Naive thymus-derived CD8-positive, alpha-beta T cell (primary cell): ENCODE results near the gene ADRA1B. TPM values are rescaled to one million over a fixed set of nuclear protein-coding genes. Genes with fewer than 3 reads are reported as not detected.

Experiments
- ATAC-seq, 2 donors: fragments of 150-1000 bp; cut with Tn5 transposase in 1 of 2; sonication (Bioruptor Pico), chemical (Tn5 transposase) in 1 of 2; 1 replicate in 1 of 2; 2 replicates in 1 of 2; pipeline ENCODE4 v1.10.0; 2021; ENCODE audit warnings: mild to moderate bottlenecking in 2 of 2, moderate library complexity in 2 of 2
- POLR2A ChIA-PET: fragments of 350-600 bp; sonication (Branson Sonifier 250); formaldehyde crosslinking; loops from one replicate; lab custom pipeline; 2021; ENCODE audit warnings: antibody characterized with exemption; lab: Charles Lee
- DNase-seq, 10 donors: peaks; one replicate each; pipeline versions ENCODE4 v3.0.0 to v3.0.0-alpha.2; 2020 to 2022
- H3K27ac Mint-ChIP-seq, 10 donors: one replicate each; pipeline ENCODE4 v1.8.0; 2020 to 2022; ENCODE audit warnings: mild to moderate bottlenecking in 10 of 10, mixed read lengths in 10 of 10, moderate library complexity in 4 of 10, inconsistent platforms in 1 of 10
- H3K27me3 Mint-ChIP-seq, 5 donors: one replicate each; pipeline ENCODE4 v1.8.0; 2021 to 2022; ENCODE audit warnings: mixed read lengths in 5 of 5
- H3K36me3 Mint-ChIP-seq, 3 donors: one replicate each; pipeline ENCODE4 v1.8.0; 2020 to 2022; ENCODE audit warnings: mixed read lengths in 3 of 3, mild to moderate bottlenecking in 2 of 3, inconsistent platforms in 1 of 3
- H3K4me1 Mint-ChIP-seq, 4 donors: one replicate each; pipeline ENCODE4 v1.8.0; 2021 to 2022; ENCODE audit warnings: mixed read lengths in 4 of 4
- H3K4me3 Mint-ChIP-seq, 10 donors: one replicate each; pipeline ENCODE4 v1.8.0; 2020 to 2022; ENCODE audit warnings: mild to moderate bottlenecking in 10 of 10, mixed read lengths in 10 of 10, moderate library complexity in 6 of 10, inconsistent platforms in 1 of 10
- H3K9me3 Mint-ChIP-seq, 9 donors: one replicate each; pipeline ENCODE4 v1.8.0; 2020 to 2022; ENCODE audit warnings: mixed read lengths in 9 of 9, mild to moderate bottlenecking in 3 of 9, inconsistent platforms in 1 of 9, moderate library complexity in 1 of 9
- polyA plus RNA-seq, 3 donors: library from polyadenylated mRNA; unstranded; fragments of 300-500 nt; fragmentation: Illumina TruSeq; gene quantifications; one replicate each; pipeline ENCODE4 v1.2.3, GENCODE V29; 2021
- total RNA-seq, 8 experiments: library from RNA in 2 of 8; stranded (reverse) in 2 of 8; gene quantifications; one replicate each; pipeline ENCODE4 v1.2.3 and lab custom pipeline; 2021 to 2026

The ADRA1B gene
- total RNA-seq (not detected), polyA plus RNA-seq (not detected), total RNA-seq (lab: John Stamatoyannopoulos, UW) (0 to 0.42 (median 0) reads per million in 6 experiments)

DNA sequence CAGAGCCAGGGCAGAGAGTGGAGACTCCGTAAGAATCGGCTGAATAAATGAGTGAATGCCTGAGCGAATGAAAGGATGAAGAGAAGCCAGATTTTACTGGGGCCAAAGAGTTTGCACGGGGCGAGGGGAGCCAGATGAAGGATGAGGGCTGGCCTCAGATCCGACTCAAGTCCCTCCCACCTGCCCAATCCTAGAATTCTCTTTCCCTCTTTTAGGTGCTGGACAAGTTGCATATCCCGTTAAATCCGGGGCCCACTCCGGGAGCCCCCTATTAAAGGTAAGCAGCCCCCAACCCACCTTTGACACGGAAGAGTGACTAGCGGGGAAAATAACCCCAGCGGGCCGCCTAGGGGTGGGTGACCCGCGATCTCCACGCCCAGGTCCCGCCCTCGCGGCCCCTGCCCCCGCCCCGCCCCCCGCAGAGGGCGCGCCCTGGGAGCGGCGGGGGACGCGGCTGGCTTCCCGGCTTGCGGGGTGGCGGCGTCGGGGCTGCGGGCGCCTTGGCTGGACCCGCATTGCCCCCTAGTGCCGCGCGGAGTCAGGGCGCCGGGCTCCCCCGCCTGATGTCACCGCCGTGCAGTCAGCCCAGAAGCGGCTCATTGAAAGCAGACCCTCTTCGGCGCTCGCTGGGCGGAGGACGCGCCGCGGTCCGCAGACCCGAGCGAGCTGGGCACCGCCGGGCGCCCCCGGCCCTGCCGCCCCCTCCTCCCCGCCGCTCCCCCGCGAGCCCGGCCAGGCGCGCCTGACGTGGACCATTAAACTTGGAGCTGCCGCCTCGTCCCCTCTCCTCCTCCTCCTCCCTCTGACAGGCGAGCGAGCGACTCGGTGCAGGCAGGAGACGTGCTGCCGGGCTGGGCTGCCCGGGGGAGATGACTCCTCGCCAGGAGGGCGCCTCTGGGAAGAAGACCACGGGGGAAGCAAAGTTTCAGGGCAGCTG, at the start of gene ADRA1B:
Gene ADRA1B, plus strand, starts transcription at position 579 of the 937 bp plus-strand sequence. CDS start 424 bp downstream, outside the sequence.
- DNase-seq, result peak; percentile 8 to 68 (median 20)
- no peak within 1 kb of the TSS for H3K27ac Mint-ChIP-seq
- ATAC-seq, result peak; percentile 72 to 88
- no peaks in the 10 kb centered on the region for H3K36me3 Mint-ChIP-seq
- peak within 1 kb of the TSS; percentile 52 to 79 (median 70) for H3K4me3 Mint-ChIP-seq
- peaks cover 42 to 80% (median 47%) of the 10 kb centered on the region in 5 donors for H3K27me3 Mint-ChIP-seq
- H3K4me1 Mint-ChIP-seq, result peaks cover 2 to 15% (median 11%) of the 10 kb centered on the region in 4 donors
- no peaks in the 10 kb centered on the region for H3K9me3 Mint-ChIP-seq
- POLR2A ChIA-PET, result no interaction called here

DNA sequence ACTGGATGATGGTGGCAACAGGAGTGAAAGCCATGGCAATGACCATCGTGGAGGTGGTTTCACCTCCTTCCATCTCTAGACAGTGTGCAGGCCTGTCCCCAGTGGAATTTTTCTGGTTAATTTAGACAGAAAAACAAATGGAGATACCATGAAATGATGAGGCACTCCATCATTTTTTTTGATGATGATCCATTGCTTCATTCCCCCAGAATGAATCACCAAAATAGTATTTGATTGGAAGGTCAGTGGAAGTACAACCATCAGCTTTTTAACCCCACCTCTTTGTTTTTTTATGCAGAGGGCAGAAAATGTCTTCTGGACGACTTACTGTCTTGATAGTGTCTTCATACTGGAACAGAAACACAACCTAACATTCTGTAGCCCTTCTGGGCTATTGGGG, 42.6 kb upstream of the ADRA1B start:
- H3K4me1 Mint-ChIP-seq, result no peaks in the 10 kb centered on the region
- H3K27ac Mint-ChIP-seq, result no peak overlapping the region
- no peak overlapping the region for H3K4me3 Mint-ChIP-seq
- no peaks in the 10 kb centered on the region for H3K9me3 Mint-ChIP-seq
- H3K36me3 Mint-ChIP-seq, result no peaks in the 10 kb centered on the region
- peaks cover 8 to 43% (median 14%) of the 10 kb centered on the region in 5 donors for H3K27me3 Mint-ChIP-seq
- ATAC-seq, result no peak
- DNase-seq, result no peak
- POLR2A ChIA-PET, result no interaction called here

DNA sequence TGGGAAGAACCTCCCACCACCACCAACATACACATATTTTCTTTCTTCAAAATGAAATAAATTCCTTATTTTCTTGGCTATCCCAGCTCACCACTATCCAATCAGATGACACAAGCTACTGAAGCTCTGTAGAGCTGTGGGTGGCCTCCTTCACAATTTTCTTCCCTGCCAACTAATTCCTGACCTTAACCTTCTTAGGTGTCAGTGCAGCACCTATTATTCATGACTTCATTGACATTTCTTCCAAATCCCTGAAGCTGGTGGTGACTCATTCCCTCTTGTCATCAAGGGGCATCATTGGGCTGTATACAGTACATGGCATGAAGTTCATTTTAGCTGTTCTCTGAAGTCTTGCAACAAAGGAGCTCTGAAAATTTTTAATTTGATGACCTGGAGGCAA, 42.0 kb upstream of the ADRA1B start:
- POLR2A ChIA-PET, result no interaction called here
- Mint-ChIP-seq H3K36me3 (no peaks in the 10 kb centered on the region), H3K4me1 (no peaks in the 10 kb centered on the region), H3K9me3 (no peaks in the 10 kb centered on the region), H3K27me3 (peaks cover 10 to 48% (median 15%) of the 10 kb centered on the region in 5 donors), H3K4me3 (no peak overlapping the region), H3K27ac (no peak overlapping the region)
- ATAC-seq, result no peak
- DNase-seq, result no peak

DNA sequence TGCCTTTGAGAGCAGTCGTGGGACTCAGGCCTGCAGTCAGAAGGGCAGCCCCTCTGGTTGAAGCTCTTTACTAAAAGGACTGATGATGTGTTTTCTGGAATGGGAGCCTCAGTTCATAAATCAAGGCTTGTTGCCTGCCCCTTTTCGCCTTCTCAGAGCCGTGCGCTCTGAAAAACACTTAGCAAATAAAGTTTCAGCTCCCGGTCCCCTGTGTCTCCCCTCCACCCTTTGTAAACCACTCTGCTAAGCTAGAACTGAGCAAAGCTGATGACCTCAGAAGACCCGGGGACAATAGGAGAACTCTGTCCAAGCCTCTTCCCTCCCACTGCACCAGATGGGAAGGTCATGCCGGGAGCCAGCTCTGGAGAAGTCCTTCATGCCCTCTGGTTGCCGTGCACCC, 39.3 kb upstream of the ADRA1B start:
- H3K27me3 Mint-ChIP-seq, result peaks cover 15 to 56% (median 23%) of the 10 kb centered on the region in 5 donors
- no peak for ATAC-seq
- H3K27ac Mint-ChIP-seq, result no peak overlapping the region
- DNase-seq, result no peak
- POLR2A ChIA-PET, result no interaction called here
- no peaks in the 10 kb centered on the region for H3K4me1 Mint-ChIP-seq
- no peaks in the 10 kb centered on the region for H3K9me3 Mint-ChIP-seq
- H3K36me3 Mint-ChIP-seq, result no peaks in the 10 kb centered on the region
- no peak overlapping the region for H3K4me3 Mint-ChIP-seq

DNA sequence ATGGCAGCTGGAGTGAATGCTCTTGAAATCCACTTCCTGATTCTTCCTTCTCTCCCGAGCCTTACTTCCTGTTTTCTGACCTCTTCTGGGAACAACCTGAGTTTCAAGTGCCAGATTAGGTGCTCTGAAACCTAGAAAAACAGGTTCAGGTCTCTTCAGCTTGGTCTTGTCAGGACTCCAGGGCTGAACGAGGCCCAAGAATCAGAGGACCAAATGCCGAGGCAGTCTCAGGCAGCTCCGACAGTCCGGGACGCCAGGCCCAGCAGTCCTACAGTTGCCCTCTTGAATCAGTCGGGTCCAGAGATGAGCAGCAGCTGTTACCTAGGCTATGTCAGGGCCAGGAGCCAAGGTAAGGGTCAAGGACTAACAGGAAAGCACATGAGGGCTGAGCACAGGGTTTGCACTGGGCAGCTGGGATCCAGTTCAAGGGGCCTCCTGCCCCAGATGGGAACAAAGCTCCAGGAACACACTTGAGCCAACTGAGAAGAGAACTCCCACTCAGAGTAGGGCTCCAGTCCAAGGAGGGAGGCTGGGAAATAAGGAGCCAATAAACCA, 38.3 kb upstream of the ADRA1B start:
- POLR2A ChIA-PET, result no interaction called here

DNA sequence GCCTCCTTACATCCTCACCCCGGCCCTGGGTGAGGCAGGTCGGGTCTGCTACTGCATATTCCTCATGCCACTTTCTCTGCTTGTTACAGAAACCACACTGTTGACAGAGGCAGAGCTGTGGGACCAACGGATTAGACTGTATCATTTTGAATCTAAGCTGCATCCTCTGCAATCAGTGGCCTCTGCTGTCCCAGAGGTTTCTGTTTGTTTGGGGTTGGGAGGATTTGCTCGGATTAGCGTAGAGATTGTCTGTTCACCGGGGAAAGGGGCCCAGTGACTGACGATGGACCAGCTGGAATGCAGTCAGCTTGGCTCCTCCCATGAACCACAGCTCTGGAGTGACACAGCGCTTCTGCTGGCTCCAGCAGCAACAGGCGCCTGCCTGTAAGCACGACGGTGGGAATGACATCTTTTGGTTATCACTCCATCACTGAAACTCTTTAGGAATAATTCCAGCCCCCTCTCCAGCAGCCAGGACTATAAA, 37.3 kb upstream of the ADRA1B start:
- Mint-ChIP-seq H3K27me3 (peaks cover 12 to 44% (median 17%) of the 10 kb centered on the region in 5 donors), H3K27ac (no peak overlapping the region), H3K4me1 (no peaks in the 10 kb centered on the region), H3K4me3 (no peak overlapping the region), H3K36me3 (no peaks in the 10 kb centered on the region), H3K9me3 (no peaks in the 10 kb centered on the region)
- POLR2A ChIA-PET, result no interaction called here
- ATAC-seq (no peak), DNase-seq (no peak)

More for the DNA sequence above, 38.3 kb upstream of the ADRA1B start:
- Mint-ChIP-seq H3K36me3 (no peaks in the 10 kb centered on the region), H3K4me3 (no peak overlapping the region), H3K27ac (no peak overlapping the region), H3K9me3 (no peaks in the 10 kb centered on the region), H3K27me3 (peaks cover 13 to 55% (median 23%) of the 10 kb centered on the region in 5 donors), H3K4me1 (no peaks in the 10 kb centered on the region)
- DNase-seq (no peak), ATAC-seq (no peak)

DNA sequence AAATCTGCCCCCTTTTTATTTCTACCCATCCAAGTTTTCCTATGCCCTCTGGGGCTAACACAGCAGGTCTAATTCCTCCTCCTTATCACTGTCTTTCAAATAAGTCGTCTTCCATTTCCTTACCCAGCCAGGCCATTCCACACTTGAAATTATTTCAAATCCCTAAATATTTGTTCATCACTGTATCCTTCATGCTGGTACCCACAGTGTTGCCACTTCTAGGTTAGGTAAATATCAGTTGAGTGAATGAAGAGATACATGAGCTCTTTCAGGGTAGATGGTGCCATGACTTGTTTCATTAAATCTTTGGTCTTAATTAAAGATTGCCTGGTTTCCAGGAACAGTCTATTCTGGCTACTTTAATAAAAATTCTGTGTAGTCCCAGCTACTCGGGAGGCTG, 35.6 kb upstream of the ADRA1B start:
- POLR2A ChIA-PET, result no interaction called here
- H3K27me3 Mint-ChIP-seq, result peaks cover 12 to 38% (median 14%) of the 10 kb centered on the region in 5 donors
- no peaks in the 10 kb centered on the region for H3K4me1 Mint-ChIP-seq
- no peak for ATAC-seq
- no peaks in the 10 kb centered on the region for H3K9me3 Mint-ChIP-seq
- no peak overlapping the region for H3K4me3 Mint-ChIP-seq
- no peaks in the 10 kb centered on the region for H3K36me3 Mint-ChIP-seq
- no peak for DNase-seq
- no peak overlapping the region for H3K27ac Mint-ChIP-seq

DNA sequence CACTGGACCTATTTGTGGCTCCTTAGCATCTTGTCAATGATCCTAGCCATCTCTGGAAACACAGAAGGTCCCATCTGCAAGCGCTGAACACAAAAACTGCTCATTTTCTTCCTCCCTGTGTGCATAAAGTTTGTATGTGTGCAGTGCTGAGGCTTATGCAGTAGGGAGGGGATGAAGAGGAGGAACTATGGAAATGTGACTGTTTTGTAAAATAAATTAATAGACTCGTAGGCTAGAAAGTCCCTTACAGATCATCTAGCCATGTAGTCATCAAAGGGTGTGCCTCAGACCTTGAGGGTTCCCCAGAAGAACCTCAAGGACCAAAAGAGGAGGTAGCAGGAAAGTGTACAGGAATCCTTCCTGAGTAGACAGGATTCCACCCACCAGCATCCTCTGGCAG, 34.3 kb upstream of the ADRA1B start:
- peaks cover 12 to 38% (median 16%) of the 10 kb centered on the region in 5 donors for H3K27me3 Mint-ChIP-seq
- ATAC-seq, result no peak

DNA sequence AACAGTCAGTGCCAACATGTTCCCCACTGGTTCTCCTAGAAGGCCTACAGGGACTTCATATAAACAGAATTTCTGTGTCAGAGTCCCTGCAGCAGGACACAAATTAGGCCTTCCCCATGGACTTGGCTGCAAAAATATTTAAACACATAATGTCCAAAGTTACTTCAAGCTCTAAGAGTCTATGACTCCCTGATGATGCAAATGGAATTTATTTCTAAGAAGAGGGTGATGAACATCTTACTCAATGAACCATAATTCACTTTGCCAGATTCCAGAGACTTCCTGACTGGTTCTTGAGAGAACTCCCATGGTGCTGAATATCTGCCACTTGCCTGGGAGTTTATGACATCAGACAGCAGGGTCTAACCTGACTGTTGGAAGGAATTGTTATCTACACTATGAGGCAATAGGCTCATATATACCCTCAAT, 32.7 kb upstream of the ADRA1B start:
- no peaks in the 10 kb centered on the region for H3K36me3 Mint-ChIP-seq

More for the DNA sequence above, 34.3 kb upstream of the ADRA1B start:
- Mint-ChIP-seq H3K4me1 (no peaks in the 10 kb centered on the region), H3K4me3 (no peak overlapping the region), H3K27ac (no peak overlapping the region), H3K9me3 (peaks cover 0 to 1% (median 0%) of the 10 kb centered on the region in 9 donors), H3K36me3 (no peaks in the 10 kb centered on the region)
- no peak for DNase-seq
- POLR2A ChIA-PET, result no interaction called here

DNA sequence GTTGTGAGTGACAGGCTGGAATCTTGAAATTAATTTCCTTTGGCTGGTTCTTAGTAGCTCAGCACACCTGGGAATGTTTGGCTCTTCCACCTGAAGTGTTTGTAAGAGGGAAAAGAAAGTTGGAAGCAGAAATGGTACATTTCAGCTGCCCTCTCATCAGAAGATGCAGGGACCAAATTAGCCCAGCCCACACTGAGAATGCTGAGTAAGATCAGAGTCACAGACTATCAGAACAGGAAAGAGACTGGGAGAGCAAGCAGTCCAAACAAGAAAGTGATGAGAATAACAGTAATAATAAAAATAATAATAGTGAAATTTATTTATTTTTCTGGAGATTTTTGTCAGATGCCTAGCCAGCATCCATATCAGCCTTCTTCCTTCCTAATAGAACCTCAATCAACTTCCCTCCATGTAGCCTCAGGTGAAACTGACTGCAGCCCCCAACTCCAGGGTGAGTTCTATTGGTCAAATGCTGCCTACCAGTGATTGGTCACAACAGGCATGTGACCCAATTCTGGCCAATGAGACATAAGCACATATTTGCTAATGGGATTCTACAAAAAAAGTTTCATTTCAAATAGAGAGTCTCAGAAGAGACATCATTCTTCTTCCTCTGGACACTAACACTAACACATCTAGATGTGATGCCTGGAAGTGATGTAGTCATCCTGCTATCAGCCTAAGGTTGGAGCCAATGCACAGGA, 31.2 kb upstream of the ADRA1B start:
- Mint-ChIP-seq H3K4me3 (no peak overlapping the region), H3K9me3 (peaks cover 0 to 1% (median 0%) of the 10 kb centered on the region in 9 donors), H3K27ac (no peak overlapping the region), H3K4me1 (no peaks in the 10 kb centered on the region), H3K27me3 (peaks cover 7 to 26% (median 10%) of the 10 kb centered on the region in 5 donors), H3K36me3 (no peaks in the 10 kb centered on the region)
- POLR2A ChIA-PET, result no interaction called here
- DNase-seq, result no peak
- ATAC-seq, result no peak

More for the DNA sequence above, 32.7 kb upstream of the ADRA1B start:
- Mint-ChIP-seq H3K4me1 (no peaks in the 10 kb centered on the region), H3K4me3 (no peak overlapping the region), H3K9me3 (peaks cover 0 to 1% (median 0%) of the 10 kb centered on the region in 9 donors), H3K27ac (no peak overlapping the region), H3K27me3 (peaks cover 8 to 28% (median 14%) of the 10 kb centered on the region in 5 donors)
- DNase-seq, result no peak
- POLR2A ChIA-PET, result no interaction called here
- no peak for ATAC-seq

DNA sequence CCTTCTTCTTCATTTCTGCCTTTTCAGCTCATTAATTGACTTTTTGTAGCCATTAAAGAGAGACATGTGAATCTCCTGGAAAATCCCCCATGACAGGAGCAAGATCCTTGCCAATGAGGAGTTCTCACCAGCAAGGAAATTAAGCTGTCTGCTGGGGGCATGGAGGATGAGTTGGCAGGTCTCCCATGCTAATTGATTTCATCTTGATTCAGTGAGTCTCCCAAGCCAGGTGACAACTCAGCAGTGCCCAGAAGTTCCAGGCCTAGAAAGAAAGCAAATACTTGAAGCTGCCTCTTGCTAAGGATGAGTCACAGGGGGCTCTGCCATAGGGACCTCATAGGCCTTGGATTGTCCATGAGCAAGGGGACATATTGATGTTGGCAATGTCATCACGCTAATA, 30.0 kb upstream of the ADRA1B start:
- Mint-ChIP-seq H3K27ac (no peak overlapping the region), H3K27me3 (peaks cover under 1 to 14% (median 6%) of the 10 kb centered on the region in 5 donors), H3K4me1 (no peaks in the 10 kb centered on the region), H3K9me3 (peaks cover 0 to 1% (median 0%) of the 10 kb centered on the region in 9 donors), H3K4me3 (no peak overlapping the region), H3K36me3 (no peaks in the 10 kb centered on the region)
- DNase-seq (no peak), ATAC-seq (no peak)
- POLR2A ChIA-PET, result no interaction called here

DNA sequence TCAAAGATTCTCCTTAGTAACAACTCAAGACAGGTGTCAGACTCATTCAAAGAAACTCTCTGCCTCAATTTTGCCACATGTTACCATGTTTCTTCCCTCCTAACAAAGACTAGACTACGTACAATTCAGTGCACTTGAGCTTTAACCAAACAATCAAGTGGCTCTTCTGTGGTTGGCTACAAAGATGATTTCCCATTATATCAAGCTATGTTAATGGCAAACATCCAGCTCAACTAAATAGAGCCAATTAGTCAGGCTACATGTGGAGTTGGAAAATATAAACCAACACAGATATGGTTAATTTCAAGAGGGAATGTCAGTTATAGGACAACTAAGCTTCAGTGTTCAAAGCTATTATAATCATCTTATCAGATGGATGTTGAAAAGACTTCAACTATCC, 29.2 kb upstream of the ADRA1B start:
- DNase-seq (no peak), ATAC-seq (no peak)
- POLR2A ChIA-PET, result no interaction called here
- no peak overlapping the region for H3K4me3 Mint-ChIP-seq
- peaks cover 0 to 1% (median 0%) of the 10 kb centered on the region in 9 donors for H3K9me3 Mint-ChIP-seq
- no peak overlapping the region for H3K27ac Mint-ChIP-seq
- H3K36me3 Mint-ChIP-seq, result no peaks in the 10 kb centered on the region
- H3K27me3 Mint-ChIP-seq, result peaks cover 0 to 10% (median 4%) of the 10 kb centered on the region in 5 donors
- no peaks in the 10 kb centered on the region for H3K4me1 Mint-ChIP-seq
